Stimulated activated CD4-positive, alpha-beta T cell treated with anti-CD3 and anti-CD28 coated beads, Interleukin-1b, Interleukin-23, amount 100 ng/mL, for 24 hours (primary cell): ENCODE results near the gene RAPGEF6.
"Not testable (repeated sequence)": the region's sequence is repeated elsewhere in the genome, so short reads cannot be mapped to it uniquely, and the experiment has no call there.

Experiments used
- DNase-seq, 4 experiments: peaks; one replicate each; pipeline ENCODE4 v3.0.0-alpha.2; 2020; ENCODE audit warnings: low read depth in 4 of 4, low spot score in 1 of 4

Gene RAPGEF6

DNA sequence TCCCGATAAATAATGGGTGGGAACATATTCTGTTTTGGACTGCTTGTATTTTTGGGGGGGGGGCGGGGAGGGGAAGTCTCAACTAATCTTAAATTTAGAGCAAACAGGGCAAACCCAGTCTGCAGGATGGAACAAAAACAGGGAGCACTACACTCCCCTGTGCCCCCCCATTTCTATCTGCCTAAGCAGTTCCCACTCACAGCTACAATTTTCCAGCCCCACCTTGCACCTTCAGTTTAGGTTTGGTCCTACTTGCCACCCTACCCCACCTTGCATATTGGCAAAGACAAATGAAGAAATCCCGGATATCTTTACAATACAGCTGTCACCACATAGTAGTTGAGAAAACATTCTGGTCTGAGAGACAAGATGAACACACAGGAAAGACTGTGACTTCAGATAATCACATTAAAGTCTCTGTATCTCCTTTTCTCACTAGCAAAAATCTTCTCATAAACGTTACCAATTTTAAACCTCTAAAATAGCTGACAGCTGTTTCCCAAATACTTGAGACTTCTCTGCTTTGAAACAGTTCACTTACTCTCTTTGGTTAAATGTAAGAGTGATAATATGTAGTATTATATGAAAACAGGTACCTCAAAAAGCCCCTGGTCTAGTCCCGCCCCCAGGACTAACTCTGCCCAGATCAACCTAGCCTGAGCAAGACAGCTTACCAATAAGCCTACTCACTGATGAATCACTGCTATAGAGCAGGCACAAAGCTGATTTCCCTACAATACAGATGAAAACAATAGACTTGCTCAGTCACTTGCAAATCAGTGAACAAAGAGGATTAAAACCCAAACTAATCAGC lies 5.2 kb upstream of the RAPGEF6 start:
- peak; percentile 8 to 41 (median 30) for DNase-seq

DNA sequence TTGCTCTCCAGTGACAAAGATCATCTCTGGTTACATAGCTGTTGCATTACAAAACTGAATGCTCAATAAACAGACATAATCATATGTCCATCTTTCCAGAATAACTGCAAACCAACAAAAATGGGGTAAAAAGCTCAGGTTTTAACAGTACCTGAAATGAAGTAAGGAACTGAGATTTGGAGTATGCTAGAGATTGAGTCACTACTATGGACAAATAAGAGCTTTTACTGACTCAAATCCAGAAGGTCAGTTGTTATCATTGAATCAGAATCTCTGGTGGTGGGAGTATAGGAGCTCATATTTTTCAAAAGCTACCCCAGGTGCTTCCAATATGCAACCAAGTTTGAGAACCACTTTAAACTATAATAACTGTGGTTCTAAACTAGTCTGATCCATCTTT lies 4.1 kb upstream of the RAPGEF6 start:
- DNase-seq: no peak

- no peak for DNase-seq
Measured at GRCh38 chr5:131637694-131638093, 2.7 kb upstream of the RAPGEF6 start.

- peak in 2 of 4 experiments; percentile 7 for DNase-seq
Measured at GRCh38 chr5:131635684-131636572, 899 bp upstream of the RAPGEF6 start.

- DNase-seq: peak in 3 of 4 experiments; percentile 11 to 37 (median 33)
Measured at GRCh38 chr5:131634666-131634995, 398 bp downstream of the RAPGEF6 start.

GRCh38 chr5:131634238-131634637 lies 791 bp downstream of the RAPGEF6 start:
- no peak for DNase-seq

DNA sequence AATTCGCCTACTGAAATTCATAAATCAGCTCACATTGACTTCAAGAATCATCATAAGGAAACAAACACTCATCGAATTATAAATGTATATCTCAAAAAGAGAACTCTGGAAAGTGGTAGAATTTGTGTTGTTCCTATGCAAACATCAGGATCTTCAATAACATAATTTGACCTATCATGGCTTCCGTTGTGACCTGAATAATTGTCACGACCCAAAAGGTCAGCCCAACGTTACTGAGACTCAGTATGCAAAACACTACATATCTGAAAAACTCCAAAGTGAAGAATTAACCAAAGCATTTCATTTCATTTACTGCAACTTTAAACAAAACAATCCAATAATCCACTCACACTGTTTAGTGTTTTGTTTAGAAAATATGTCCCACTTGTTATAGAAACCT lies 1.2 kb downstream of the RAPGEF6 start:
- no peak for DNase-seq

- no peak for DNase-seq
Measured at GRCh38 chr5:131630963-131631350, 4.1 kb downstream of the RAPGEF6 start.

DNA sequence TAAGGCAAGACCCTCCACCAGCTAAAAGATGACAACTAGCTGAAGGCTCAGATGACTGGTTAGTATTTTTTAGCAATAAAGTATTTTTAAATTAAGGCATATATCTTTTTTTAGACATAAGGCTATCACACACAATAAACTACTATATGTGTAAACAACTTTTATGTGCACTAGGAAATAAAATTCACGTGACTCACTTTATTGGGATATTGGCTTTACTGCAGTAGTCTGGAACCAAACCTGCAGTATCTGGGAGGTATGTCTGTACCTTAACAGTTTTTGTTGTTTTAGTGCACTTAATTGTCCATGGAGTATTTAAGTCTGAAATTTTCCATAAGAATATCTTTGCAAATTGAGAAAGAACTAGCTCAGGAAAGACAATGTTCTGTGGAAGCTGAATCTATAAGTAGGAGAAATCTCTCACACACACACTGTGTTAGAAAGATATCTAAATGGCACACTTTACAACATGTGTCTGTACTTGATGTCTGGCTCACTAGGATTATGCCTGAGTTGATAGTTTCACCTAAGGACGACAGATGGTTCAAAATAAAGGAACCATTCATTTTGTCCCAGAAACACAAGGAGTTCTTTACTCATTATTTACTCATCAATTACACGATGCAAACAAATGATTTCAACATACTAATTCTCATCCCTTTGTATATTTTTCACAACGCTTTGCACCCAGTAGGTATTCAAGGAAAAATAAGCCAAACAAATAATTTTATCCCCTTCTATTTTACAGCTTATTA lies 4.6 kb downstream of the RAPGEF6 start:
- DNase-seq: no peak

GRCh38 chr5:131628990-131629389 lies 6.0 kb downstream of the RAPGEF6 start:
- DNase-seq: no peak

DNA sequence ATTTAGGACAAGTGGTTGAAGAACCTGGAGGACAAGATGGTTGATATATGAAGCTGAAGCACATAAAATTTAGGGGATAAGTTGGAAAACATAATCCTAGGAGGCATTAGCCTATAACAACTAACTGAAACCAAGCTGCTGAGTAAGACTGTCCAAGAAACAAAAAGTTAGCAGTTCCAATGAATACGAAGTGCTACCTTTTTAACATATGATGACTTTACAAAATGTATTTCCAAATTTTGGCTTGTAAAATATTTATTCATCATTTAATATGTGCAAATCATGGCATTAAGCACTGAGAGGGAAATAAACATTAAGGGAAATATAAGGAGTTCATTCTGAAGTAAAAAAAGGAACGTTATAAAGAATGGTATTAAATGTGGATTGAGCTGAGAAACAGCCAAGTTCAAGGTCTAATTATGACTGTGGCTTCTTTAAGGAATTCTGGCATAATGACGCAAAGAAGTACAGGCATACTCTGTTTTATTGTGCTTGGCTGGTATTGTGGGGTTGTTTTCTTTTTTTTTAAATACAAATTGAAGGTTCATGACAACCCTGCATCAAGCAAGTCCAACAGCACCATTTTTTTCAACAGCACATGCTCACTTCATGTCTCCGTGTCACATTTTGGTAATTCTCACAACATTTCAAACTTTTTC lies 7.7 kb downstream of the RAPGEF6 start:
- DNase-seq: no peak

GRCh38 chr5:131622633-131623032 lies 12.4 kb downstream of the RAPGEF6 start:
- DNase-seq: no peak

DNA sequence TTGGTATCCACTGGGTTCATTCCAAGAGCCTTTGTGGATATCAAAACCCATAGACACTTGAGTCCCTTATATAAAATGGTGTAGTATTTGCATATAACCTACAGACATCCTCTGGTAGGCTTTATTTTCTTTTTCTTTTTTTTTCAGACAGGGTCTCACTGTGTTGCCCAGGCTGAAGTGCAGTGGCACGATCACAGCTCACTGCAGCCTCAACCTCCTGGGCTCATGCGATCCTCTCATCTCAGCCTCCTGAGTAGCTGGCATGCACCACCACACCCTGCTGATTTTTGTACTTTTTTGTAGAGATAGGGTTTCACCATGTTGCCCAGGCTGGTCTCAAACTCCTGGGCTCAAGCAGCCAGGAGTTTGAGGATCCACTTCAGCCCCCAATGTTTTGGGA lies 13.9 kb downstream of the RAPGEF6 start:
- DNase-seq: not testable (repeated sequence)

GRCh38 chr5:131619102-131619501 lies 15.9 kb downstream of the RAPGEF6 start:
- no peak for DNase-seq

- no peak for DNase-seq
Measured at GRCh38 chr5:131617140-131617822, 17.7 kb downstream of the RAPGEF6 start.

DNA sequence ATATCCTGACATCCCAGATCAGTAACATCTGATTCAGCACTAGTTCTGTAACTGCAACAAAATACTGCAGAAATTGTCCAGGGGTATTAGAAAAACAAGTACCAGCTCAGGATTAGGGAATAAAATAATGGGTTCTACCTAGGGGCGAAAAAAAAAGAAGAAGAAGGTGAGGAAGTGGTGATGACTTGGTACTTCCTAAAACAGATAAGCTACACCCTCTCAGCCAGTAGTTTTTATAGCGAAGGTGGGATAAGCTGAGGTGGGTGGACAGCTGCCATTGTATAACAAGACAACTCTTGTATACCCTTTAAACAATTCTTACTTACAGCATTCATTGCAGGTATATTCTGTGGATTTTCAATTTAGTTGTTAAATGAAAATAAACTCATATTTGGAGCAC lies 19.1 kb downstream of the RAPGEF6 start:
- DNase-seq: no peak

DNA sequence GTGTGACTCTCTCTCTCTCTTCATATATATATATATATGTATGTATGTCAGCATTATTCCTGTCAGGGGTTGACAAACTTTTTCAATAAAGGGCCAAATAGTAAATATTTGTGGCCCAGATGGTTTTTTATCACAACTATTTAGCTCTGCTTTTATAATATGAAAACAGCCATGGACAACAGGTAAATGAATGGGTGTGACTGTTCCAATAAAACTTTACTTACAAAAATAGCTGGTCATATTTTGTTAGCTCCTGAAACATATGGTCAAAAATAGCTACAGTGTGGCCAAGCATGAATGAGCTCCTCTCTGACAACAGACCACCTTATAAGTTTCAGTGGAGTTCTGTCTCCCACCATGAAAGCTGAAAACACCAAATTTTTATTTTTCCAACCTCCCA lies 21.6 kb downstream of the RAPGEF6 start:
- no peak for DNase-seq

GRCh38 chr5:131611064-131611381 lies 24.0 kb downstream of the RAPGEF6 start:
- DNase-seq: no peak

GRCh38 chr5:131610198-131611063 lies 24.6 kb downstream of the RAPGEF6 start:
- no peak for DNase-seq

DNA sequence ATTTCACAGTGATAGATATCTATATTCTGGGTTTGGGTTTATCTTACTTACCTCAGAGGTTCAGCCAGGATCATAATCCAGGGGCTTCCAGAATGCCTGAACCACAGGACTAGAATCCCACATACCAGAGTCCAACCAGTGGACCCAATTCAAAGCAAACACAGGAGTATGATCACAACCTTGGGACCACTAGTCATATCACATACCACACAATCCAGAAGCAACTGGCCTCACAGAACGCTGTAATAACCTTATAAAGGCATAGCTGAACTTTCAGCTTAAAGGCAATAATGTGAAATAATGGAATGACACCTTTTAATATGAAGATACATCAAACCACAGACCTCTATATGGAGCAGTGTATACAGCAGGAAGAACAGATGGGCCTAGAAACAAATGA lies 25.3 kb downstream of the RAPGEF6 start:
- DNase-seq: no peak
